Fibroblast of the aortic adventitia (primary cell): ENCODE results near the gene IMPG1. TPM values are rescaled to one million over a fixed set of nuclear protein-coding genes. Genes with fewer than 3 reads are reported as not detected.

ENCODE experiments used
- DNase-seq: peaks from one replicate; pipeline ENCODE4 v3.0.0-alpha.2; 2010; ENCODE audit warnings: low read depth
- H3K4me3 ChIP-seq: 2 replicates; pipeline ENCODE4 v1.5.1; 2011; ENCODE audit warnings: low read depth, mild to moderate bottlenecking, control low read depth, low read length, moderate library complexity
- CTCF ChIP-seq: IDR thresholded peaks from 2 replicates; pipeline ENCODE4 v1.5.1; 2011; ENCODE audit warnings: mild to moderate bottlenecking, low read length, control low read depth, inconsistent platforms; ENCODE audit not compliant: insufficient read depth
- total RNA-seq: library from RNA; depleted of rRNA; stranded (reverse); fragments of >200 nt; gene quantifications from 2 replicates; pipeline ENCODE4 v1.2.3, GENCODE V29; 2012; ENCODE audit warnings: low replicate concordance

IMPG1 gene
- total RNA-seq, 1 donor = not detected

- DNase-seq = no peak
- no peak for TF ChIP-seq CTCF
- no peak overlapping the region for H3K4me3 ChIP-seq
These were observed 36.7 kb downstream of the IMPG1 start for GRCh38 chr6:76035713-76036112.

GRCh38 chr6:76026101-76026500, 46.4 kb downstream of the IMPG1 start:
- DNase-seq = no peak
- no peak for TF ChIP-seq CTCF
- no peak overlapping the region for H3K4me3 ChIP-seq

- DNase-seq = no peak
- no peak for TF ChIP-seq CTCF
- no peak overlapping the region for H3K4me3 ChIP-seq
These were observed 57.6 kb downstream of the IMPG1 start for GRCh38 chr6:76014626-76015530.

GRCh38 chr6:76004202-76004601, 68.3 kb downstream of the IMPG1 start:
- H3K4me3 ChIP-seq = no peak overlapping the region
- no peak for TF ChIP-seq CTCF
- DNase-seq = no peak

GRCh38 chr6:76003686-76004085, 68.8 kb downstream of the IMPG1 start:
- no peak for TF ChIP-seq CTCF
- no peak overlapping the region for H3K4me3 ChIP-seq
- DNase-seq = no peak

GRCh38 chr6:76003113-76003512, 69.3 kb downstream of the IMPG1 start:
- DNase-seq = no peak
- no peak for TF ChIP-seq CTCF
- no peak overlapping the region for H3K4me3 ChIP-seq
